Upper lobe of left lung (tissue), 6 donors: ENCODE data around the gene UVSSA. TPM values are rescaled to one million over a fixed set of nuclear protein-coding genes. Genes with fewer than 3 reads are reported as not detected.
A peak's percentile ranks its signal among the peaks of the same experiment; 100 is the strongest.
"Not testable (repeated sequence)": the region's sequence is repeated elsewhere in the genome, so short reads cannot be mapped to it uniquely, and the experiment has no call there.

Source experiments
- ATAC-seq, 2 donors: fragments of 200-7000 bp; cut with Tn5 transposase; one replicate each; pipeline ENCODE4 v1.9.1; 2022; ENCODE audit warnings: mild to moderate bottlenecking in 2 of 2, moderate library complexity in 2 of 2; ENCODE audit not compliant: low FRiP score in 2 of 2
- DNase-seq, 2 donors: peaks; one replicate each; pipeline ENCODE4 v3.0.0-alpha.2; 2019 to 2020
- H3K27ac ChIP-seq, 4 donors: fragments of 200-600 bp; sonication (generic); one replicate each; pipeline ENCODE4 v1.5.1; 2016 to 2019
- H3K27me3 ChIP-seq, 4 donors: fragments of 200-600 bp; sonication (generic); one replicate each; pipeline ENCODE4 v1.5.1; 2017 to 2019
- H3K36me3 ChIP-seq, 4 donors: fragments of 200-600 bp; sonication (generic); one replicate each; pipeline ENCODE4 v1.5.1; 2016 to 2019
- H3K4me1 ChIP-seq, 4 donors: fragments of 200-600 bp; sonication (generic); one replicate each; pipeline ENCODE4 v1.5.1; 2018 to 2019
- H3K4me3 ChIP-seq, 4 donors: fragments of 200-600 bp; sonication (generic); one replicate each; pipeline ENCODE4 v1.5.1; 2017 to 2019; ENCODE audit warnings: mild to moderate bottlenecking in 2 of 4, moderate library complexity in 1 of 4
- H3K9me3 ChIP-seq, 4 donors: fragments of 200-600 bp; sonication (generic); one replicate each; pipeline ENCODE4 v1.5.1; 2018 to 2019
- CTCF ChIP-seq, 6 experiments: fragments of 450-650 bp in 4 of 6; fragments of 200-600 bp in 2 of 6; sonication (generic) in 2 of 6; IDR thresholded peaks; one replicate each; pipeline ENCODE4 v1.5.1; 2016 to 2019; ENCODE audit warnings: antibody characterized with exemption in 6 of 6
- EP300 ChIP-seq, 4 donors: sonication (generic); formaldehyde crosslinking; IDR thresholded peaks; one replicate each; pipeline ENCODE4 v1.5.1; 2017; ENCODE audit warnings: antibody characterized with exemption in 4 of 4, control low read depth in 2 of 4
- POLR2A ChIP-seq, 4 donors: fragments of 450-650 bp; IDR thresholded peaks; one replicate each; pipeline ENCODE4 v1.5.1; 2016 to 2017; ENCODE audit warnings: antibody characterized with exemption in 4 of 4, mild to moderate bottlenecking in 2 of 4
- POLR2AphosphoS5 ChIP-seq, 2 donors: sonication (generic); formaldehyde crosslinking; IDR thresholded peaks; one replicate each; pipeline ENCODE4 v1.5.1; 2017; ENCODE audit warnings: antibody characterized with exemption in 2 of 2
- WGBS, 2 donors: methylation state at CpG; one replicate each; pipeline ENCODE4 v1.1.5; 2017 to 2018; 5-methylcytosine and 5-hydroxymethylcytosine counted together
- total RNA-seq, 6 donors: library from RNA; depleted of rRNA in 4 of 6; stranded (reverse); fragments of >200 nt in 4 of 6; gene quantifications; one replicate each; pipeline versions ENCODE4 v1.1.0 to v1.2.1, GENCODE V29; 2016 to 2021
- donor health status: DM: no; HTN: no; CAD: no; lungs with moderate emphysema.
- donor health status: DM: no; HTN: yes; CAD: no; lungs with severe emphysema.

UVSSA gene
- total RNA-seq, 6 donors from 2014 or later = 15.2 to 138 (median 46.5) TPM

GRCh38 chr4:1418494-1419285 is 71.7 kb downstream of the UVSSA start:
- DNase-seq (peak in 1 of 2 donors; percentile 9), ATAC-seq (no peak)
- 69 to 70% methylated on average over 12 to 17 of the region's 17 CpGs for WGBS, 2 donors

GRCh38 chr4:1419708-1420107 is 72.7 kb downstream of the UVSSA start:
- Histone ChIP-seq H3K4me1 (peaks cover 0 to 3% (median 0%) of the 10 kb centered on the region in 4 donors), H3K36me3 (no peaks in the 10 kb centered on the region), H3K9me3 (no peaks in the 10 kb centered on the region), H3K27me3 (peaks cover 0 to 23% (median 8%) of the 10 kb centered on the region in 4 donors), H3K4me3 (no peak overlapping the region), H3K27ac (no peak overlapping the region)
- peak in 1 of 2 donors; percentile 2 for DNase-seq
- no peak for TF ChIP-seq POLR2A (IDR thresholded peaks at IDR 0.05)
- TF ChIP-seq POLR2AphosphoS5 (IDR thresholded peaks at IDR 0.05) = no peak
- TF ChIP-seq EP300 (IDR thresholded peaks at IDR 0.05) = no peak
- TF ChIP-seq CTCF (IDR thresholded peaks at IDR 0.05) = no peak
- no peak for ATAC-seq
- WGBS, 2 donors = 80 to 88% methylated on average over 13 of the region's 13 CpGs

More at GRCh38 chr4:1418494-1419285, 71.7 kb downstream of the UVSSA start:
- H3K4me1 ChIP-seq = peaks cover 0 to 6% (median 0%) of the 10 kb centered on the region in 4 donors
- H3K36me3 ChIP-seq = no peaks in the 10 kb centered on the region
- no peak overlapping the region for H3K27ac ChIP-seq
- H3K9me3 ChIP-seq = no peaks in the 10 kb centered on the region
- TF ChIP-seq POLR2AphosphoS5 (IDR thresholded peaks at IDR 0.05) = no peak
- no peak for TF ChIP-seq CTCF (IDR thresholded peaks at IDR 0.05)
- no peak for TF ChIP-seq POLR2A (IDR thresholded peaks at IDR 0.05)
- no peak for TF ChIP-seq EP300 (IDR thresholded peaks at IDR 0.05)
- no peak overlapping the region for H3K4me3 ChIP-seq
- peaks cover 0 to 27% (median 11%) of the 10 kb centered on the region in 4 donors for H3K27me3 ChIP-seq

DNA sequence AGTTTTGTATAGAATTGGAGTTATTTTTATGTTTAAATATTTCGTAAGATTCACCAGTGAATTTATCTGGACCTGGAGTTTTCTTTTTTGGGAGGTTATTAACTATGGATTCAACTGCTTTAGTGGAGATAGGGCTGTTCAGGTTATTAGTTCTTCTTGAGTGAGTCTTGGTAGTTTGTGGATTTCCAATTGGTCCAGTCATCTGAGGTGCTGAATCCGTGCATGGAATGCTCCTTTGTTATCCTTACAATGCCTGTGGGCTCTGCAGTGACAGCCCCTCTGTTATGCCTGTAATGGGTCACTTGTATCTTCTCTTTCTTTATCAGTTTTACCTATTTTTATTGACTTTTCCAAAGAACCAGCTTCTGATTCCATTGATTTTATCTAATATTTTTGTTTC is 74.6 kb downstream of the UVSSA start:
- DNase-seq = no peak
- Histone ChIP-seq H3K27ac (no peak overlapping the region), H3K4me1 (no peaks in the 10 kb centered on the region), H3K4me3 (no peak overlapping the region), H3K9me3 (no peaks in the 10 kb centered on the region), H3K27me3 (peaks cover 0 to 4% (median 0%) of the 10 kb centered on the region in 4 donors), H3K36me3 (no peaks in the 10 kb centered on the region)
- TF ChIP-seq POLR2AphosphoS5 (IDR thresholded peaks at IDR 0.05) = no peak
- TF ChIP-seq CTCF (IDR thresholded peaks at IDR 0.05) = no peak
- TF ChIP-seq EP300 (IDR thresholded peaks at IDR 0.05) = no peak
- TF ChIP-seq POLR2A (IDR thresholded peaks at IDR 0.05) = no peak
- no peak for ATAC-seq
- 34 to 44% methylated on average over 2 of the region's 2 CpGs for WGBS, 2 donors

- Histone ChIP-seq H3K27me3 (no peaks in the 10 kb centered on the region), H3K4me1 (no peaks in the 10 kb centered on the region), H3K4me3 (no peak overlapping the region), H3K36me3 (no peaks in the 10 kb centered on the region), H3K27ac (no peak overlapping the region), H3K9me3 (no peaks in the 10 kb centered on the region)
- ATAC-seq (no peak), DNase-seq (no peak)
- WGBS, 2 donors = 54 to 64% methylated on average over 5 of the region's 5 CpGs
- TF ChIP-seq POLR2A (IDR thresholded peaks at IDR 0.05) (no peak), EP300 (IDR thresholded peaks at IDR 0.05) (no peak), CTCF (IDR thresholded peaks at IDR 0.05) (no peak), POLR2AphosphoS5 (IDR thresholded peaks at IDR 0.05) (no peak)
These were observed 80.0 kb downstream of the UVSSA start for GRCh38 chr4:1427010-1427409.

GRCh38 chr4:1443688-1444172 is 96.7 kb downstream of the UVSSA start:
- H3K27ac ChIP-seq, H3K4me3 ChIP-seq, H3K4me1 ChIP-seq, ATAC-seq, H3K9me3 ChIP-seq, H3K27me3 ChIP-seq, DNase-seq, H3K36me3 ChIP-seq: not testable (repeated sequence)
- WGBS, 2 donors = 88 to 93% methylated on average over 4 of the region's 4 CpGs

Other genes with a start within 250 kb of the UVSSA start
- 10 to 100 TPM in 1 of 6 donors, 1 to 10 TPM in 5; 2.7 to 14.7 (median 5.3) TPM for gene RNF212, start 233.6 kb upstream of the UVSSA start, total RNA-seq
- gene SPON2, start 174.6 kb upstream of the UVSSA start, total RNA-seq = 10 to 100 TPM; 23.2 to 81.3 (median 50.8) TPM
- 100 to 1,000 TPM; 142 to 483 (median 213) TPM for gene CTBP1, start 98.1 kb upstream of the UVSSA start, total RNA-seq
- 100 to 1,000 TPM in 1 of 6 donors, 10 to 100 TPM in 5; 58.5 to 289 (median 73.0) TPM for gene MAEA, start 57.3 kb upstream of the UVSSA start, total RNA-seq
- gene NKX1-1, start 59.2 kb downstream of the UVSSA start, total RNA-seq = not detected